Measurements from ENCODE around the gene ZNF771.

ZNF771 gene

GRCh38 chr16:30429418-30429677, 21.9 kb downstream of the ZNF771 start:
- Histone ChIP-seq H3K79me2 (ENCODE audit: insufficient read depth, low read length) (peaks cover 46% of the 10 kb centered on the region), H2AFZ (ENCODE audit: low read depth, low read length) (peak overlapping the region; percentile 81), H3K9me3 (ENCODE audit: insufficient read depth, low read length, severe bottlenecking) (no peaks in the 10 kb centered on the region), H3K36me3 (ENCODE audit: insufficient read depth, low read length) (peaks cover 35% of the 10 kb centered on the region), H3K4me2 (ENCODE audit: insufficient read depth, low read length) (peak overlapping the region; percentile 88), H3K4me3 (ENCODE audit: low read depth in 1 of 2, low read length in 2 of 2) (peak overlapping the region; percentile 56 to 80), H3K27me3 (ENCODE audit: insufficient read depth, low read length, poor library complexity) (no peaks in the 10 kb centered on the region), H4K20me1 (ENCODE audit: insufficient read depth, low read length) (peaks cover 10% of the 10 kb centered on the region; the same call in 1 of the 2 replicates), H3K4me1 (ENCODE audit: insufficient read depth, low read length) (peaks cover 33% of the 10 kb centered on the region), H3K9ac (ENCODE audit: low read depth, low read length) (peak overlapping the region; percentile 80), H3K27ac (ENCODE audit: low read length) (peak overlapping the region; percentile 74)
- no peak; the same call in 2 of the 3 replicates for ATAC-seq (ENCODE audit: insufficient read depth, low read depth)
- no peak for TF ChIP-seq EZH2 (IDR thresholded peaks at IDR 0.05; ENCODE audit: borderline replicate concordance, low read depth, low read length, severe bottlenecking)
- no peak for TF ChIP-seq CTCF (IDR thresholded peaks at IDR 0.05; ENCODE audit: borderline replicate concordance, extremely low read depth, low read length, poor library complexity, severe bottlenecking)
- no peak for DNase-seq

- H3K9ac ChIP-seq (ENCODE audit: low read depth, low read length) = peak within 1 kb of the TSS; percentile 80
- H3K4me1 ChIP-seq (ENCODE audit: insufficient read depth, low read length) = peaks cover 33% of the 10 kb centered on the region
- H3K9me3 ChIP-seq (ENCODE audit: insufficient read depth, low read length, severe bottlenecking) = no peaks in the 10 kb centered on the region
- ATAC-seq (ENCODE audit: insufficient read depth, low read depth) (peak; percentile 98), DNase-seq (peak; percentile 99)
- H3K79me2 ChIP-seq (ENCODE audit: insufficient read depth, low read length) = peaks cover 43% of the 10 kb centered on the region
- H4K20me1 ChIP-seq (ENCODE audit: insufficient read depth, low read length) = peaks cover 10% of the 10 kb centered on the region; the same call in 1 of the 2 replicates
- H3K4me3 ChIP-seq (ENCODE audit: low read depth in 1 of 2, low read length in 2 of 2) = peak within 1 kb of the TSS; percentile 56 to 80
- TF ChIP-seq CTCF (IDR thresholded peaks at IDR 0.05; ENCODE audit: borderline replicate concordance, extremely low read depth, low read length, poor library complexity, severe bottlenecking) (peak; percentile 89), EZH2 (IDR thresholded peaks at IDR 0.05; ENCODE audit: borderline replicate concordance, low read depth, low read length, severe bottlenecking) (no peak)
- H3K27ac ChIP-seq (ENCODE audit: low read length) = peak within 1 kb of the TSS; percentile 74
- H3K4me2 ChIP-seq (ENCODE audit: insufficient read depth, low read length) = peak within 1 kb of the TSS; percentile 88
- no peaks in the 10 kb centered on the region for H3K27me3 ChIP-seq (ENCODE audit: insufficient read depth, low read length, poor library complexity)
- peaks cover 30% of the 10 kb centered on the region for H3K36me3 ChIP-seq (ENCODE audit: insufficient read depth, low read length)
- H2AFZ ChIP-seq (ENCODE audit: low read depth, low read length) = peak within 1 kb of the TSS; percentile 89
These were observed 22.4 kb downstream of the ZNF771 start, which contains the start of gene DCTPP1 for GRCh38 chr16:30429678-30430427. TSS of gene DCTPP1 (minus strand) at chr16:30430030. CDS start at chr16:30429980, 50 bp downstream.

GRCh38 chr16:30430428-30430970, 23.1 kb downstream of the ZNF771 start:
- H3K9me3 ChIP-seq (ENCODE audit: insufficient read depth, low read length, severe bottlenecking) = no peaks in the 10 kb centered on the region
- H3K4me3 ChIP-seq (ENCODE audit: low read depth in 1 of 2, low read length in 2 of 2) = peak overlapping the region in 1 of 2 experiments; percentile 80; a peak in 2 of 4 replicates
- peak overlapping the region; percentile 89 for H2AFZ ChIP-seq (ENCODE audit: low read depth, low read length)
- peaks cover 29% of the 10 kb centered on the region for H3K36me3 ChIP-seq (ENCODE audit: insufficient read depth, low read length)
- H3K79me2 ChIP-seq (ENCODE audit: insufficient read depth, low read length) = peaks cover 40% of the 10 kb centered on the region
- peak overlapping the region; percentile 50 for H3K9ac ChIP-seq (ENCODE audit: low read depth, low read length)
- H4K20me1 ChIP-seq (ENCODE audit: insufficient read depth, low read length) = peaks cover 9% of the 10 kb centered on the region; the same call in 1 of the 2 replicates
- ATAC-seq (ENCODE audit: insufficient read depth, low read depth) = peak; percentile 20
- no peak for DNase-seq
- H3K27ac ChIP-seq (ENCODE audit: low read length) = peak overlapping the region; percentile 63
- peaks cover 33% of the 10 kb centered on the region for H3K4me1 ChIP-seq (ENCODE audit: insufficient read depth, low read length)
- H3K27me3 ChIP-seq (ENCODE audit: insufficient read depth, low read length, poor library complexity) = no peaks in the 10 kb centered on the region
- H3K4me2 ChIP-seq (ENCODE audit: insufficient read depth, low read length) = peak overlapping the region; percentile 66
- TF ChIP-seq EZH2 (IDR thresholded peaks at IDR 0.05; ENCODE audit: borderline replicate concordance, low read depth, low read length, severe bottlenecking) = no peak
- TF ChIP-seq CTCF (IDR thresholded peaks at IDR 0.05; ENCODE audit: borderline replicate concordance, extremely low read depth, low read length, poor library complexity, severe bottlenecking) = no peak
